Measurements from ENCODE around the gene CCDC183.
"Not testable (repeated sequence)": the region's sequence is repeated elsewhere in the genome, so short reads cannot be mapped to it uniquely, and the experiment has no call there.

The CCDC183 gene

DNA sequence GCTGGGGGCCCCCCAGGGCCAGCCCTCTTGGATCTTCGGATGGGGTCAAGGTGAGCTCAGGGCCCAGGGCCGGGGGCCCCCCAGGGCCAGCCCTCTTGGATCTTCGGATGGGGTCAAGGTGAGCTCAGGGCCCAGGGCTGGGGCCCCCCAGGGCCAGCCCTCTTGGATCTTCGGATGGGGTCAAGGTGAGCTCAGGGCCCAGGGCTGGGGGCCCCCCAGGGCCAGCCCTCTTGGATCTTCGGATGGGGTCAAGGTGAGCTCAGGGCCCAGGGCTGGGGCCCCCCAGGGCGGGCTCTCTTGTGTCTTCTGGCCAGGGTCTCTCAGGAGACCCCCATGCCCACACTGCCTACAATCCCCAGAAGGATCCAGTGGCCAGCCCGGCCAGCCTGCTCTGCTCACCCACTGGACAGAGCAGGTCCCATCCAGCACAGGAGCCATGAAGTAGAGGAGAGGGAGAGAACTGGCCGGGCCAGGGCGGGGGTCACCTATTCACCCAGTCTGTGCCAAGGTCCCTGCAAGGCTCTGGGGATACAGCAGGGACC lies 6.9 kb downstream of the CCDC183 start:
- DNase-seq: not testable (repeated sequence)

DNA sequence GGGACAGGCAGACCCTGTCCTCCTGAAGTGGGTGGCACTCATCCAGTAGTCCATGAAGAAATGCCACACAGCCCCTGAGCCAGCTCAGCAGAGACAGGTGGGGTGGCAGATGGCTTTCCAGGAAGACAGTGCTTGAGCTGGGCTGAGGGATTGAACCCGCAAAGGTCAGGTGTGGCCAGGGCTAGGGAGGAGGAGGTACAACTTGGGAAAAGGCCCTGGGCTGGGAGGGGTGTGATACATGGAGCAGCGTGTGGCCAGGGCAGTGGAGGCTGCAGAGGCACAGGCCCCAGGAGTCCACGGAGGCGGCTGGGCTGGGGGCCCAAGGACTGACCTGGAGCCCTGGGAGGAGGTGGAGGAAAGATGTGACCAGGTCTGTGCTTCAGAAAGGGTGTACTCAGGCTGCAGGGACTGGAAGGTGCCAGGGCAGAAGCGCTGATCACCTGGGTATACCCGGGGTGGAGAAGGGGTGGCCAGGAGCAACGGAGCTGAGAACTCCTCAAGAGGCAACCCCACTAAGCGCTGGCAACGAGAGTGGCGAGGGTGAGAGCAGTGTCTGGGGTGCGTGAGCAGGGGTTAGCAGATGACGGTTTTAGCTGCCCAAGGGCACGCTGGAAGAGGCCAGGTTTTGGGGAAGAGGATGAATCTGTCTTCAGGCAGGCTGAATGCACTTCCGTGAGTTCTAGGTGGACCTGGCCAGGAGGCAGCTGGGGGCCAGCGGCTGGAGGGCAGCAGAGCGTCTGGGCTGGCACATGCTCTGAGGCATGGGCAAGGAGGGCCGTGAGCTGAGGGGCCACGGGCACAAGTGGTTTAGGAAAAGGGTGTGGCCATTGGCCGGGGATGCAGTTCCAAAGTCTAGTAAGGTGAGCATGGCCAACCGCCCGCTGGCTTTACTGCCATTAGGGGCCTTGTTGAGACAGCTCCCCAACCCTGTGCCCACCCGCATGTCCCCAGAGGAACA lies 7.7 kb downstream of the CCDC183 start:
- DNase-seq: no peak

- no peak for DNase-seq
Measured at GRCh38 chr9:136804509-136805206, 8.5 kb downstream of the CCDC183 start.

- no peak for DNase-seq
Measured at GRCh38 chr9:136805207-136805740, 9.1 kb downstream of the CCDC183 start.

DNA sequence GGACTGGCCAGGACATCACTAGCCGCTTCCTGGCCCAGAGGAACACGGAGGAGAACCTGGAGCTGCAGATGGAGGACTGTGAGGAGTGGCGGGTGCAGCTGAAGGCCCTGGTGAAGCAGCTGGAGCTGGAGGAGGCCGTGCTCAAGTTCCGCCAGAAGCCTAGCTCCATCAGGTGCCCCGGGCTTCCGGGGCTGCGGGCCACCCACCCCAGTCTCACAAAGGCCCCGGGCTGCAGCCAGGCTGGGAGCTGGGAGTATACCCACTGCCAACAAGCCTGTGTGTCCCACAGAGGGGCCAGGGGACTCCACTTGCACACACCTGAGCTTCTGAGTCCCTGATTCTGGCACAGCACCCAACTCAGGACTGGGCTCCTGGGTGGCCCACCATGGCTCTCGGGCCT lies 9.9 kb downstream of the CCDC183 start:
- no peak for DNase-seq

GRCh38 chr9:136806631-136807201 lies 10.6 kb downstream of the CCDC183 start:
- DNase-seq: no peak

- DNase-seq: peak; percentile 62
Measured at GRCh38 chr9:136807281-136808074, 11.3 kb downstream of the CCDC183 start, which contains the start of gene RABL6. Gene RABL6 (plus strand): TSS chr9:136807948. CDS start chr9:136808197, 249 bp downstream.

- DNase-seq: peak; percentile 37
Measured at GRCh38 chr9:136808075-136808805, 12.1 kb downstream of the CCDC183 start.

GRCh38 chr9:136808806-136809158 lies 12.6 kb downstream of the CCDC183 start:
- no peak for DNase-seq

DNA sequence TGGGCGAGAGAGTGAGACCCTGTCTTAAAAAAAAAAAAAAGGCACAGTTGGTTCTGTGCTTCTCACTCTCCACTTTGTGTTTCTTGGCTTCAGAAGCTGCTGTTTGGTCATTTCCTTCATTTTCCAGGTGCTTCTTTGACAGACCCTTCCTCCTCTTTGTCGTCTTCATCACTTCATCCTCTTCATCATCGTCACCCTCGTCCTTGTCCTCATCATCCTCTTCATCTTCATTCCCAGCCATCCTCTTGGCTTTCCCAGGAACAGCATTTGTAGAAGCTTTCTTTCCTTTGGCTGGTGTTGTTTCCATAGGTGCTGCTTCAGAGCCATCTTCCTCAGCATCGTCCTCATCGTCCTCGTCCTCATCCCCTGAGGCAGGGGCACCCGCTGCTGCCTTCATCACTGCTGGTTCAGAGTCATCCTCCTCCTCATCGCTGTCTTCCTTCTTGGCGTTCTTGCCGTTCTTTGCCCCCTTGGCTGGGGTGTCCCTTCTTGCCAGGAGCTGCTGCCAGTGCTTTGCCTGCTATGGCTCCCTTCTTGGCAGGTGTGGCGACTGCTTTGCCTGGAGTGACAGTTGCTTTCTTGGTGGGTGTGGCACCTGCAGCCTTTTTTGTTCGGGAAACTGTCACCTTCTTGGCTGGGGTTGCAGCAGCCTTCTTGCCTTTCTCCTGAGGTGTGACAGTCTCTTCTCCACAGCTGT lies 18.7 kb downstream of the CCDC183 start:
- no peak for DNase-seq

GRCh38 chr9:136815422-136815782 lies 19.3 kb downstream of the CCDC183 start:
- DNase-seq: no peak

GRCh38 chr9:136820971-136821825 lies 25.1 kb downstream of the CCDC183 start:
- DNase-seq: no peak

DNA sequence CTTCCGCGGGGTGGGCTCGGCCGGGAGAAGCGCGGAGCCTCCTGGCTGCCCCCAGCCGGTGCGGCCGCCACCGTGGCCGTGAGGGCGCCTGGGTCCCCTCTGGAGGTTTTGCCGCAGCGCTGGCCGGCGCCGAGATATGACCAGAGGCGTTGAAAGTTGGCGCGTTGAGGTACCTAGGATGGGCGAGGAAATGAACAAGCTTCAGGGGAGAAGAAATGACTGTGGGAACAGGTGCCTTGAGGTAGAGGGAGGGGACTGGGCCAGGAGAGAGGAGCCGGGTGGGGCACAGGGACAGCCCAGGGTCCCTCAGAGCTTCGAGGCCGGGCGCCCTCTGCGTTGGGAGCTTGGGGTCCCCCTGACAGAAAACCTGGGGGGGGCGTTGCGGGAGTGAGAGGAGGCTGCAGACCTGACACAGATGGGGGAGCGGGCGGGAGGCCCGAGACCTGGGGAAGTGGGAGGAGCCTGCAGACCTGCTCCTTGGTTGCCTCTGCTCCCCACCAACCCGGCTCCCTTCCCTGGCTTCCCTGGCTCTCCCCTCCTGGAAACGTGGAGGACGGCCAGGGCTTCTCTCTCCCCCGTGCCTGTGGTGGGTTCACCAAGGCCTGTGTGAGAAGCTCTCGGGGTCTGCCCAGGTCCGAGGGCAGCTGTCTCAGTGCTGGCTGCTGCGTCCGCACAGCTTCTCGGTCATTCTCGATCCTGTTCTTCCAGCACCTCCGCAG lies 25.8 kb downstream of the CCDC183 start:
- DNase-seq: no peak

DNA sequence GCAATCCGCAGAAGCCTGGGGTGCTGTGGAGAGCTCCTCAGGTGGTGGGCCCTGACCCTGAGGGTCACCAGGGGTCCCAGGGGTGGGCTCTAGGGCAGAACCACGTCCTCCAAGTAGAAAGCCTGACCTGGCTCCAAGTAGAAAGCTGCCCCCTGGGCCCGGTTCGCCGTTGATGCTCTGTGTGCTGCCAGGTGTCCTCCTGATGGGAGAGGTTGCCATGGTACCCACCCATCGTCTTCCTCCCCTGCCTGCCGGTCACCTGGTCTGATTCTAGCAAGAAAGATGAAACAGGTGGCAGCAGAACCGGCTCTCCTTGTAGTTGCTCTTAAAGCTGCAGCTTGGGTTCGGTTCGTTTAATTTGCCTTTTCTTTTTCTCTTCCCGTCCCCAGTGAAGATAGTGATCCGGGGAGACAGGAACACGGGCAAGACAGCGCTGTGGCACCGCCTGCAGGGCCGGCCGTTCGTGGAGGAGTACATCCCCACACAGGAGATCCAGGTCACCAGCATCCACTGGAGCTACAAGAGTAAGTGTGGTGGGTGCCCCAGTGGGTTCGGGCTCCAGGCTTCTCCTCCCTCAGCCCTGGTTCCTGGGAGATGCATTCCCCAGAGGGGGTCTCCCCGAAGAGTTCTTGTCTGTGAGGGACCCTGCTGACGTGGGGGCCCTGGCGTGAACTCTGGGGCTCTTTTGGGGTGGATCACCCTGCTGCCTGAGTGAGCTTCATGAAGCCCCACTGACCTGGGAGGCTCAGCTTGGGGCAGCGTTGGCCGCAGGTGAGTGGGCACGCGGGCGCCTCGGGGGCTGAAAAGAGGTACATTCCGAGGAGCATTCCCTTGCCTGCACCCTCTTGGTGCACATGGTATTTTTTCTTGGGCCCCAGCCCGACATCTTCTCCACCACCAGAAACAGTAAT lies 27.3 kb downstream of the CCDC183 start:
- no peak for DNase-seq

- DNase-seq: no peak
Measured at GRCh38 chr9:136824496-136825225, 28.5 kb downstream of the CCDC183 start.

- DNase-seq: no peak
Measured at GRCh38 chr9:136825295-136826187, 29.4 kb downstream of the CCDC183 start.
